HG03442 (cell line): Measurements from ENCODE around the gene KRTAP5-8.
"Not testable (repeated sequence)": the region's sequence is repeated elsewhere in the genome, so short reads cannot be mapped to it uniquely, and the experiment has no call there.

Experiments
- ATAC-seq: cut with Tn5 transposase; IDR thresholded peaks from one replicate; pipeline ENCODE4 v1.9.1; 2021; ENCODE audit warnings: mild to moderate bottlenecking, moderate library complexity; ENCODE audit not compliant: unreplicated experiment

The KRTAP5-8 gene

GRCh38 chr11:71542879-71543777 lies 5.3 kb downstream of the KRTAP5-8 start:
- ATAC-seq, result no peak

GRCh38 chr11:71543866-71544265 lies 6.0 kb downstream of the KRTAP5-8 start:
- ATAC-seq, result no peak

GRCh38 chr11:71544525-71545214 lies 6.8 kb downstream of the KRTAP5-8 start:
- no peak for ATAC-seq

GRCh38 chr11:71545405-71545966 lies 7.7 kb downstream of the KRTAP5-8 start:
- ATAC-seq, result no peak

- no peak for ATAC-seq
Observed at GRCh38 chr11:71548120-71548519, 10.3 kb downstream of the KRTAP5-8 start, which contains the start of gene KRTAP5-9. Gene KRTAP5-9 (plus strand): TSS chr11:71548420. CDS start chr11:71548658, 238 bp downstream.

GRCh38 chr11:71548716-71549151 lies 10.9 kb downstream of the KRTAP5-8 start:
- no peak for ATAC-seq

GRCh38 chr11:71551711-71552110 lies 13.9 kb downstream of the KRTAP5-8 start:
- ATAC-seq, result no peak

GRCh38 chr11:71554996-71555395 lies 17.2 kb downstream of the KRTAP5-8 start:
- ATAC-seq, result no peak

GRCh38 chr11:71555508-71555907 lies 17.7 kb downstream of the KRTAP5-8 start:
- ATAC-seq, result no peak

- ATAC-seq, result no peak
Observed at GRCh38 chr11:71556018-71556417, 18.2 kb downstream of the KRTAP5-8 start.

GRCh38 chr11:71557257-71557656 lies 19.4 kb downstream of the KRTAP5-8 start:
- ATAC-seq, result no peak

GRCh38 chr11:71558996-71559395 lies 21.2 kb downstream of the KRTAP5-8 start:
- ATAC-seq, result no peak

- no peak for ATAC-seq
Observed at GRCh38 chr11:71562120-71562519, 24.3 kb downstream of the KRTAP5-8 start.

GRCh38 chr11:71563406-71563805 lies 25.6 kb downstream of the KRTAP5-8 start:
- ATAC-seq, result no peak

GRCh38 chr11:71564430-71564829 lies 26.6 kb downstream of the KRTAP5-8 start:
- ATAC-seq, result no peak

GRCh38 chr11:71565263-71565662 lies 27.4 kb downstream of the KRTAP5-8 start, which contains the start of gene KRTAP5-10:
Gene KRTAP5-10 (plus strand): TSS chr11:71565563. CDS start chr11:71565588, 25 bp downstream.
- ATAC-seq, result no peak

- ATAC-seq, result no peak
Observed at GRCh38 chr11:71566081-71566620, 28.3 kb downstream of the KRTAP5-8 start.

GRCh38 chr11:71566626-71567599 lies 29.1 kb downstream of the KRTAP5-8 start:
- not testable (repeated sequence) for ATAC-seq

- not testable (repeated sequence) for ATAC-seq
Observed at GRCh38 chr11:71567633-71568032, 29.8 kb downstream of the KRTAP5-8 start.
